ENCODE data around the gene ARL4C. TPM values are rescaled to one million over a fixed set of nuclear protein-coding genes. Genes with fewer than 3 reads are reported as not detected.

ARL4C gene
- total RNA-seq, 3 donors from 2014 or later = 4.5 to 15.1 (median 8.4) TPM

- no peaks in the 10 kb centered on the region for H3K36me3 ChIP-seq (ENCODE audit: low read depth)
- H3K4me1 ChIP-seq (ENCODE audit: low read depth) = no peaks in the 10 kb centered on the region
- ATAC-seq = no peak
- intact Hi-C loops (cut with DNase I, micrococcal nuclease) = no loop called here
- no peak overlapping the region for H3K4me3 ChIP-seq
- TF ChIP-seq, protein P1, sequence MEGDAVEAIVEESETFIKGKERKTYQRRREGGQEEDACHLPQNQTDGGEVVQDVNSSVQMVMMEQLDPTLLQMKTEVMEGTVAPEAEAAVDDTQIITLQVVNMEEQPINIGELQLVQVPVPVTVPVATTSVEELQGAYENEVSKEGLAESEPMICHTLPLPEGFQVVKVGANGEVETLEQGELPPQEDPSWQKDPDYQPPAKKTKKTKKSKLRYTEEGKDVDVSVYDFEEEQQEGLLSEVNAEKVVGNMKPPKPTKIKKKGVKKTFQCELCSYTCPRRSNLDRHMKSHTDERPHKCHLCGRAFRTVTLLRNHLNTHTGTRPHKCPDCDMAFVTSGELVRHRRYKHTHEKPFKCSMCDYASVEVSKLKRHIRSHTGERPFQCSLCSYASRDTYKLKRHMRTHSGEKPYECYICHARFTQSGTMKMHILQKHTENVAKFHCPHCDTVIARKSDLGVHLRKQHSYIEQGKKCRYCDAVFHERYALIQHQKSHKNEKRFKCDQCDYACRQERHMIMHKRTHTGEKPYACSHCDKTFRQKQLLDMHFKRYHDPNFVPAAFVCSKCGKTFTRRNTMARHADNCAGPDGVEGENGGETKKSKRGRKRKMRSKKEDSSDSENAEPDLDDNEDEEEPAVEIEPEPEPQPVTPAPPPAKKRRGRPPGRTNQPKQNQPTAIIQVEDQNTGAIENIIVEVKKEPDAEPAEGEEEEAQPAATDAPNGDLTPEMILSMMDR (IDR thresholded peaks at IDR 0.05) = no peak
- DNase-seq = no peak
- H3K9me3 ChIP-seq = no peaks in the 10 kb centered on the region
Observed at GRCh38 chr2:234536178-234536965, 39.5 kb upstream of the ARL4C start.

GRCh38 chr2:234535464-234535863 lies 38.6 kb upstream of the ARL4C start:
- intact Hi-C loops (cut with DNase I, micrococcal nuclease) = no loop called here
- H3K36me3 ChIP-seq (ENCODE audit: low read depth) = no peaks in the 10 kb centered on the region
- ATAC-seq (no peak), DNase-seq (no peak)
- H3K9me3 ChIP-seq = no peaks in the 10 kb centered on the region
- no peaks in the 10 kb centered on the region for H3K4me1 ChIP-seq (ENCODE audit: low read depth)
- no peak overlapping the region for H3K4me3 ChIP-seq
- TF ChIP-seq, protein P1 (IDR thresholded peaks at IDR 0.05) = no peak

DNA sequence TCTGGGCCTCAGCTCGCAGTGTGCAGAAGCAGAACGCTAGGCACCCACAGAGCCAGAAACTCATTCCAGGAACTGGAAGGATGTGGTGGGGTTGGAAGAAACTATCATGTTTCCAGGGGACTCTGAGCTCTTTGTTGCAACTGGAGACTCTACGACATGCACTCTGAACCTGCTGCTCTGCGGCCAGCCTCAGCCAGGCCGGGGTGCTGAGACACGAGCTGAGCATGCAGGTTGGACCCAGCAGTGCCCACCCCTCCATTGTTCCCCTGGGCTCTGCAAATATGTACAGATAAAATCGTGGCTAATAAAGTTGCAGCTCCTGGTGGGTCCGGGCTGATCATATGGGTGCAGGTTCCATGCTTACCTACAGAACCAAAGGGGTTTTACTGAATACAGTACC lies 37.6 kb upstream of the ARL4C start:
- no peaks in the 10 kb centered on the region for H3K36me3 ChIP-seq (ENCODE audit: low read depth)
- no peaks in the 10 kb centered on the region for H3K4me1 ChIP-seq (ENCODE audit: low read depth)
- H3K4me3 ChIP-seq = no peak overlapping the region
- intact Hi-C loops (cut with DNase I, micrococcal nuclease) = no loop called here
- no peaks in the 10 kb centered on the region for H3K9me3 ChIP-seq
- TF ChIP-seq, protein P1 (IDR thresholded peaks at IDR 0.05) = no peak
- no peak for DNase-seq
- no peak for ATAC-seq

DNA sequence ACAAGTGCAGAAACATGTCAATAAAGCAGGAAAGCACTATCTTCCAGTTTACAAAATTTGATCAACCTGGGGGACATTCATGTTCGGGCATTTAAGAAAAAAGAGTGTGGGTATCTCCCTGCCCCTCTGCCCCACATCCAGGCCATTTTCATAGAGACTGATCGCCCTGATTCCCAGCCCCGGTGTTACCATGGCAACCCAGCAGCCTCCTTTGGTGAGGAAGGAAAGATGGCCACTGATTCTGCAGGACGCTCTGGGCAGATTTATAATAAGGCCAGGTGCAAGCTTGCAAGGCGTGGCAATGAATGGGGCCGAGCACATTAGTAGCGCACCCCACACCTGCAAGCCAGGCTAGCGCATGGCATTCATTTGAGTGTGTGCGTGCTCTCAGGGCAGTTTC lies 36.7 kb upstream of the ARL4C start:
- no peak for DNase-seq
- no peak for ATAC-seq
- Histone ChIP-seq H3K4me3 (no peak overlapping the region), H3K9me3 (no peaks in the 10 kb centered on the region), H3K36me3 (ENCODE audit: low read depth) (no peaks in the 10 kb centered on the region), H3K4me1 (ENCODE audit: low read depth) (no peaks in the 10 kb centered on the region)
- TF ChIP-seq, protein P1 (IDR thresholded peaks at IDR 0.05) = no peak
- intact Hi-C loops (cut with DNase I, micrococcal nuclease) = no loop called here

- H3K4me3 ChIP-seq = no peak overlapping the region
- no peaks in the 10 kb centered on the region for H3K36me3 ChIP-seq (ENCODE audit: low read depth)
- no peaks in the 10 kb centered on the region for H3K9me3 ChIP-seq
- intact Hi-C loops (cut with DNase I, micrococcal nuclease) = no loop called here
- H3K4me1 ChIP-seq (ENCODE audit: low read depth) = no peaks in the 10 kb centered on the region
- TF ChIP-seq, protein P1 (IDR thresholded peaks at IDR 0.05) = no peak
- no peak for ATAC-seq
- no peak for DNase-seq
Observed at GRCh38 chr2:234528410-234529148, 31.7 kb upstream of the ARL4C start.
